ENCODE results near the gene TBK1.
A peak's percentile ranks its signal among the peaks of the same experiment; 100 is the strongest.
"Not testable (repeated sequence)": the region's sequence is repeated elsewhere in the genome, so short reads cannot be mapped to it uniquely, and the experiment has no call there.

The TBK1 gene

DNA sequence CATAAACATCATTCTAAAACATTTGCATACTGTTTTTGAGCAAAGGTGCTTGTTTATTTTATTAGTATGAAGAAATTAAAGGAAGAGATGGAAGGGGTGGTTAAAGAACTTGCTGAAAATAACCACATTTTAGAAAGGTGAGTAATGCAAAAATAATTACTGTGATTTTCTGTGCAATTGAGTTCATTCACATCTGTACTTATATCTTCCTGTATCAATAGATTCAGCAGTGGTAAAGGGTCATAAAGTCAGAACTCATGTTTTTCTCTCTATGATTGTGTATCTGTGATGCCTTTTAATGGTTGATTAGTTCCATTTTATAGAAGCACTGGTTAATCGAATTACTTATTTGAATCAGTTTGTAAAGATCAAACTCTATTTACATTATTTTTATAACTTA is 46.0 kb downstream of the TBK1 start:
- no peak for DNase-seq

DNA sequence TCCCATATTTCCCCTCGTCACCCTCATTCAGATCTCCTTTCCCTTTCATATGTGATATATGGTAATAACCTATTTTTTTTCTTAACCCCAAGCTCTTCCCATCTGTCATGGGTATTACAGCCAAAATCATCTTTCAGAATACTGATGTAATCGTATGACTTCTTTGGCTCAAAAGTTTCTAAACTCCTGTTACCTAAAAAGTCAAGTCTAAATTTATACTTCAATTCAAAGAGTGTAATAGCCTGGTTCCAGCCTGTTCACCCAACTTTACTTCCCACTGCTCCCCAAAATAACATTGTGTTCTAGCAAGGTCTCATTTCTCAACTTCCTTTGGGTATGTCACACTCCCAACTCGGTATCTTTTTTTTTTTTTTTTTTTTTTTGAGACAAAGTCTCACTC is 48.5 kb downstream of the TBK1 start:
- no peak for DNase-seq

DNA sequence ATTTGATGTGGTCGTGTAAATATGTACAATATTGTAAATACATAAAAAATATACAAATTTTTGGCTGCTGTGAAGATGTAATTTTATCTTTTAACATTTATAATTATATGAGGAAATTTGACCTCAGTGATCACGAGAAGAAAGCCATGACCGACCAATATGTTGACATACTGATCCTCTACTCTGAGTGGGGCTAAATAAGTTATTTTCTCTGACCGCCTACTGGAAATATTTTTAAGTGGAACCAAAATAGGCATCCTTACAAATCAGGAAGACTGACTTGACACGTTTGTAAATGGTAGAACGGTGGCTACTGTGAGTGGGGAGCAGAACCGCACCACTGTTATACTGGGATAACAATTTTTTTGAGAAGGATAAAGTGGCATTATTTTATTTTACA is 49.6 kb downstream of the TBK1 start:
- DNase-seq, result no peak

DNA sequence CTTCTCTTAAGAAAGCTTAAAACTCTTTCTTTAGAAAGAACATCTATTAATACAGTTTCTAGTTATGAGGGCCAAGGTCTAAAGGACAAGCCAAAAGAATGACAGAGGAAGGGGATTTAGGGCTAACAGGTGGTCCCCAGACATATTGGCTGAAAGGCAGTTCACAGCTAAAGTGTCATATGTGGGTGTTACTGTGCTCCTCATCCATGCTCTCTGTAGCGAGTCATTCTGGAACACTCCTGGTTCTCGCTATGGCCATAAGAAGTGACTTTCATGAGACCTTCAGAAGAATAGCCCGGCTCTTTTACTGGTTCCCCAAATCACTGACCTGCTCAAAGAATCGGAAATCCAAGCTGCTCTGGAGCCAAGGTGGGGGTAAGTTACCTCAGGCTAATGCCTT is 55.0 kb downstream of the TBK1 start:
- DNase-seq, result peak; percentile 21

DNA sequence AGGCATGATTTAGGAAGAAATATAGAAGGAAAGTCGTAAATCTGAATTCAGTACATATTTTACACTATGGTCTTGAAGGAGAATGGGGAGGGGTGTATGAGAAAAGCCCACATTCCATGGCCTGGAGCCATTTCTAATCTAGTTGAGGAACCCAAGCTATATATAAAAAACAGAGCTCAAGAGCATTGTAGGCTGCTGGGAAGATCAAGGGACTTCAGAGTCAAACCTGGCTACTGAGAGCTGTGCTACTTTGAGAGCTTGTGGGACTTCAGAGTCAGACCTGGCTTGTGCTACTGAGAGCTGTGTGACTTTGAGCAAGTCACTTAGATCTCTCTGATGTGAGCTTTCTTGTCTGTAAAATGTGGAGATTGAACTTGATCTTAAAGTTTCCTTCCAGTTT is 58.7 kb downstream of the TBK1 start:
- DNase-seq, result no peak

GRCh38 chr12:64518396-64518795 is 66.5 kb downstream of the TBK1 start:
- no peak for DNase-seq

DNA sequence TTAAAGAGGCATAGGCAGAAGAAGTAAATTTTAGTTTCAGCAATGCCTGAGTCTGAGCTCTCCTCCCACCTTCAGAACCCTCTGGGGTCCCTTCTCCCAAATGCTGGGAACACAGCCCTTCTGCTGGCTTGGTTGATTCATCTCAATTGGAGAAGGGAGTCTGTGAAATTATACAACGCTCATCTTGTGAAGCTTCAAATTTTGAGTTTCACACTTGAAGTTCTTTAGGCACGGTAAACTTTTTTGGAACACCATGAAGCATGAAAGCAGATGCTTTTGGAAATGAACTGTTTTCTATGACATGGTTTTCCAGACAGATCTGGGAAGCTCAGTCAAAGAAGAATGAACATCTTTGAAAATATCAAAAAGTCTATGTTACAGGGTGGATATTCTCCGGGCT is 69.9 kb downstream of the TBK1 start:
- no peak for DNase-seq

GRCh38 chr12:64522316-64522715 is 70.4 kb downstream of the TBK1 start:
- DNase-seq, result no peak

GRCh38 chr12:64522807-64523206 is 70.9 kb downstream of the TBK1 start:
- DNase-seq, result no peak

DNA sequence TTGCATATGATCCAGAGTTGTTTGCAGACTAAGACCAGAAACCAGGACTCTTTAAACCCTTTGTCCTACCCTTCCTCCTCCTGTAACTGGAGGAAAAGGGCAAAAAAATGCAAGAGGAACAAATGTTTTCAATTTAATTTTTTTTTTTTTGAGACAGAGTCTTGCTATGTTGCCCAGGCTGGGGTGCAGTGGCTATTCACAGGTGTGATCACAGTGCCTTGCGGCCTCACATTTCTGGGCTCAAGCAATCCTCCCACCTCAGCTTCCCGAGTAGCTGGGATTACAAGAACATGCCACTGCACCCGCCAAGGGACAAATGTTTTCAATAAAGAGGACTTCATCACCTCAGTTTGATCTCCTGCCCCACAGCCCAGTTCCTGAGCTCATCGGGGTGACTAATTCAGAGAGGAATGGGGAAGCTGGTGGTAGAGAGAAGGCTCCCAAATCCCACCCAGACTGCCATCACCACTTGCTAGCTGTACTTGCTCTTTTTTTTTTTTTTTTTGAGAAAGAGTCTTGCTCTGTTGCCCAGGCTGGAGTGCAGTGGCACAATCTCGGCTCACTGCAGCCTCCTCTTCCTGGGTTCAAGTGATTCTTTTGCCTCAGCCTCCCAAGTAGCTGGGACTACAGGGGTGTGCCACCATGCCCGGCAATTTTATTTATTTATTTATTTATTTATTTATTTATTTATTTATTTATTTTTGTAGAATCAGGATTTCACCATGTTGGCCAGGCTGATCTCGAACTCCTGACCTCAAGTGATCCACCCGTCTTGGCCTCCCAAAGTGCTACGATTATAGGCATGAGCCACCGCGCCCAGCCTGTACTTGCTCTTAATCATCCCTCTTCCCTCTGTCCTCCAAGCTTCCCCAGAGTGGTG is 71.9 kb downstream of the TBK1 start:
- DNase-seq, result not testable (repeated sequence)

DNA sequence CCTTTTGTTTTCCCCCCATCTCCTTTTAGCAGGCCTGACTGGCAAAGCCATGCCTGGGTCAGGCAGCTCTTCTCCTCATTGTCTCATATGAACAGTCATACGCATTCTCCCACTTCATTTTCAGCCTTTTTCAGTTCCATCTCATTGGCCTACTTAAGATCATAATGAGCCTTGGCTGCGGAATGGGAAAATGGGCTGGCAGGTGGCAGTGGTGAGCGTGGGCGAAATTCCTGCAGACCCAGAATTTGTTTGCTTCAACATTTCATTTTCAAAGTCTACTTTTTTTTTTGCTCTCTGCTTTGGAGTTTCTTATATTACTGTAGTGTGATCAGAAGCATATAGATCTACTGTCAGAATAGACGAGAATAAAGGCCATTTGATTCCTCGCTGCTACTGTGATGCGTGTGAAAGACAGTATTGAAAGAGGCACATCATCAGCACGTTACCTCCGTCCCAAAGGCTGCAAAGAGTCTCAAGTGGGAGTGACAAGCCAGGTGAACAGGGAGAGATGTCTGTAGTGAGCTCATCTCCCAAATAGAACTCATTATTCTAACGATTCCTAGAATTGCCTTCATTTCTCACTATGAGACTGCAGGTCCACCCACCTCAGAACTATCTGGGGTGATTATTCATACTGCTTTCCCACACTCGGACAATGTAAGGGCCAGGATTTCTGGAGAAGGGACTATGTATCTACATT is 73.7 kb downstream of the TBK1 start:
- no peak for DNase-seq

GRCh38 chr12:64526859-64527258 is 74.9 kb downstream of the TBK1 start:
- no peak for DNase-seq

DNA sequence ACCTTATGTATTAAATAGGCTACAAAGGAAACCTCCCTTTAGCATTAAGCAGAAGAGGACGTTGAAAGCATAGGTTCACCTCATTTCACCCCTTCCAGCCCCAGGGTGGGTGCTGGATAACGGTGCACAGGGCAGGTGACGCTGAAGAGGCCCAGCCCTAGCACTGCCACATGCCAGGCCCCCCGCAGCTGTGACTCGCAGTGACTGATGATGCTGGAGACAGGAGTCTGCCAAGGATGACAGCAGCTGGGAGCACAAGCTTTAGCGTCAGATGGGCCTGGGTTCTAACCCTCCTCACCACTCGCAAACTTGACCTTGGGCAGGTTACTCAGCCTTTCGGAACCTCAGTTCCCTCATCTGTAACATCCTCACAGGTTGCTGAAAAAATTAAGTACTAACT is 76.7 kb downstream of the TBK1 start:
- DNase-seq, result peak; percentile 41

- DNase-seq, result no peak
These were observed 78.6 kb downstream of the TBK1 start for GRCh38 chr12:64530566-64530965.

DNA sequence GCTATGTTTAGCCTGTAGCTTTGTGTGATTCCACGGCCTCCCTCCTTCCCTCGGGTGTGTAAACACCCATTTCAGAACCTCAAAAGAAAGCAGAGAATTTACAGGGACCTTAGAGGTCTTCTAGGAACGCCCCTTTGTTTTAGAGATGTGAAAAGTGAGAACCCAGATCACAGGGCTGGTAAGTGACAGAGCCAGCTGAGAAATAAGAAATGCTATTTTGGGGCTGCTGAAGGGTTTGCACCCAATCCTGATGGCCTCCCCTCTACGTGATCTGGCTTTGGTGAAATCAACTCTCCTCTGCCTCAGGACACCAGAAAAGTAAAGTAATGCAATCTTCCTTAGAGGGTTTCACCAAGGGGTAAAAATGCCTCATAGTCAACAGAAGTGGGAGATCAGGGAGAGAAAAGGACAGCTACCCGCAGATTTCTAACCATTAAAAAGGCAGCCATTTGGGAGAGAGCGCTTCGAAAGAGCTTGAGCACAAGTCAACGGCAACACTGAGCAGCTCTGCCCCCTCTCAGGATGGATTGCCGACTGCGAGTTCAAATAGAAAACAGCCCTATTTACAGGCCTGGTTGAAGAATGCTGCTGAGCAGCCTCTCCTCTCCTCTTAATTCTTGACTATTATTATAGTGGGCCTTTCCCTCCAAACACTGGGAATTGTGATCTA is 79.9 kb downstream of the TBK1 start:
- no peak for DNase-seq

DNA sequence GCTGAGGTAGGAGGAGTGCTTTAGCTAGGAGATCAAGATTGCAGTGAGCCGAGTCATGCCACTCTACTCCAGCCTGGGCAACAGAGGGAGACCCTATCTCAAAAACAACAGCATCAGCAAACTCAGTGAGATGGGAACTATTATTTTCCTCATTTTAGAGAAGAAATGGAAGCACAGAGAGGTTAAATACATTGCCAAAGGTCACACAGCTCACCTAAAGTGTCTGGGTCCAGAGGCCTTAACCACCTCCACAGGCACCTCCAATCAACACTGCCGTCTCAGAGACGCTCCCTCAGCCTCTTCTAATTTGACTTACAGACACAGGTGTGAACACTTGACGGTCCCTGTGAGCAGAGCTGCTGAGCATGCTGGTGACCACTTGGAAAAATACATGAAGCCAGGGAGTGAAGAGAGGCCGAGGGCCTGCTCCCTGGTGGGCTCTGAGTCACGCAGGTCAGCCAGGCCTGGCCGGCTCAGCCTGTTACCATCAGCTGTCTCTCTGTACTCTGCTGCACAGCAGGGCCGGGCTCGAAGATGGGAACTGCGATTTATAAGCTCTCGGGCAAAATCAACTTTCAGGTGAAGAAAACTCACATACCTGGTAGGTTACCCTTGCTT is 80.9 kb downstream of the TBK1 start:
- no peak for DNase-seq

DNA sequence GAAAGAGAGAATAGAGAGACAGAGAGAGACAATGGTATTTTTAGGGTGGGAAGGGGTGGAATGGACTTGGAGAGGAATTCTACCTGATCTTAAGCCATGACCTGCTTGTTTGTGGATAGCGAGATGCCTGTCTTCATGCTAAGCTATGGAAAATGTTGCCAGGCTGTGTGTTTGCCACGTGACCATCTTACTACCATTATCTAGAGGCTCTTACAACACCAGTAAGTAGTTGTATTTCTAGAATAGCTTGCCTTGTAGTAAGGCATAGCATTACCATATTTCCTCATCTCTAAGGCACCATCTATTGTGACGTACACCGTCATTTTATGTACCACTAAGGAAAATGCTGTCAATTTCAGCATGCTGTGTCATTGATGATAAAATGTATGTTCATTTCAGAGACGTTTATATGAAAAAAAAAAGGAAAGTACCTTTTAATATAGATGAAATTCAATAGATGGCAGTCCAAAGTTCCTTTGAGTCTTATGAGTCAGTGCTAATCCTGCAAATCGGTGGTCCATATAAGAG is 82.8 kb downstream of the TBK1 start:
- DNase-seq, result no peak

- DNase-seq, result no peak
These were observed 86.2 kb downstream of the TBK1 start for GRCh38 chr12:64538121-64538520.

DNA sequence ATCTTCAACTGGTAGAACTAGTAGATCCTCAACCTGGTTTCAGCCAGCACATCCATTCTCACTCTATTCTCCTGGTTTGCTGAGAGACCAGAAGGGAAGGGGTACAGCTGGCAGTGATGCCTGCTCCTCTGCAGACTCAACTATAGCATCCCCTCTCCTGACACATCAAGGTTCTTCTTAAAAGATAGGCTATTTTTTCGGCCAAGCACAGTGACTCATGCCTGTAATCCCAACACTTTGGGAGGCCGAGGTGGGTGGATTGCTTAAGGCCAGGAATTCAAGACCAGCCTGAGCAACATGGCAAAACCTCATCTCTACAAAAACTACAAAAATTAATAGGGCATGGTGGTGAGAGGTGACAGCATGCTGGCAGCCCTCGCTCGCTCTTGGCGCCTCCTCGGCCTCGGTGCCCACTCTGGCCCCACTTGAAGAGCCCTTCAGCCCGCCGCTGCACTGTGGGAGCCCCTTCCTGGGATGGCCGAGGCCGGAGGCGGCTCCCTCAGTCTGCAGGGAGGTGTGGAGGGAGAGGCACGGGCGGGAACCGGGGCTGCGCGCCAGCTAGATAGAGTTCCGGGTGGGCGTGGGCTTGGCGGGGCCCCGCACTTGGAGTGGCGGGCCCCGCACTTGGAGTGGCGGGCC is 90.6 kb downstream of the TBK1 start:
- DNase-seq, result not testable (repeated sequence)

DNA sequence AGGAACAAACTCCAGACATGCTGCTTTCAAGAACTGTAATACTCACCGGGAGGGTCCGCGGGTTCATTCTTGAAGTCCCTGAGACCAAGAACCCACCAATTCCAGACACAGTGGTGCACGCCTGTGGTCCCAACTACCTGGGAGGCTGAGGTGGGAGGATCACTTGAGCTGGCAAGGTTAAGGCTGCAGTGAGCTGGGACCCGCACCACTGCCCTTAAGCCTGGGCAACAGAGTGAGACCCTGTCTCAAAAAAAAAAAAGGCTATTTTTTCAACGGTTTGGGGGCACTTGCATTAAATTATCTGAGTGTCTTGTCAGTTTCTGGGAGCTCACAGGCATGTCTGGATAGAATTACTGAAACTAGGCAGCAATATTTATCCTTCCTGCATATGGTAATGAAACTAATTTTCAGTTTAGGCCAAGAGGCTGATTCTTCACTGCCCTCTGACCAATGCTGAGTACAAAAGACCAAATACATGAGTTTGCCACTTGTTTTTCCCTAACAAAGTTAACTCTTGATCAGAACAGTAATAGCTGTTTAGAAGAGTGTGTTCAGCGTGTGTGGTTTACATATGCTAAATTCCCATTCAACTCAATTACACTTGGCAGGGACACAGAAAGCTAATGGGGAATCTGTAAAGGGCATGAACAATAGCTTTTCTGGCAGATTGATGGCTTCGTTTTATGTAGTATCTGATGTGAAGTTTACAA is 92.6 kb downstream of the TBK1 start:
- no peak for DNase-seq

DNA sequence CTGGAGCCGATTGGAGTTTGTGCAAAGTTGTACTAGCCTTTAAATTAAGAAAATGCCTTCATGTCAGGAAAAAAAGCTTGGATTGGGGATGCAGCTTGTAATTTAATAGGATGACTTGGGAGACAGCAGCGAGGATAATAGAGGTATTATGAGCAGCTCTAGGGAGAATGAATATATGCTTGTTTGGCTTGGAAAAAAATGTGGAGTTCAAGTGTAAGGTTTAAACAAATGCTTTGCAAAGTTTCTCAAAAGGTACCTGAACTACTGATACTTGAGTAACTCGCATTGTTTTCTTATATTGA is 93.1 kb downstream of the TBK1 start:
- no peak for DNase-seq

DNA sequence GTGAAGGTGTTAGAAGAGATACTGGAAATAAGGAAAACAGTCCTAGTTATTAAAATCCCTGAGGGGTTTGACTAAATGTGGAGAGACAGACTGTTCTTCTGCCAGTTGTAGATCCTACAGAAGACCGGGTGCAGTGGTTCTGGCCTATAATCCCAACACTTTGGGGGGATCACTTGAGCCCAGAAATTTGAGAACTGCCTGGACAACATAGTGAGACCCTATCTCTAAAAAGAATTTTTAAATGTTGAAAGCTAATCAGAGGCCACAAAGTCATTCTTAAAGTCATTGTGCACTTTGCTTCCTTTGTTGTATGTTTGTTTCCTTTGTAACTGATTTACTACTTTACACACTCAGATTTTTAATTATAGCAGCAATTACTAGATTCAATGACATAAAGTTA is 97.2 kb downstream of the TBK1 start:
- no peak for DNase-seq
